ENCODE measurements around the gene CCL28.

DNA sequence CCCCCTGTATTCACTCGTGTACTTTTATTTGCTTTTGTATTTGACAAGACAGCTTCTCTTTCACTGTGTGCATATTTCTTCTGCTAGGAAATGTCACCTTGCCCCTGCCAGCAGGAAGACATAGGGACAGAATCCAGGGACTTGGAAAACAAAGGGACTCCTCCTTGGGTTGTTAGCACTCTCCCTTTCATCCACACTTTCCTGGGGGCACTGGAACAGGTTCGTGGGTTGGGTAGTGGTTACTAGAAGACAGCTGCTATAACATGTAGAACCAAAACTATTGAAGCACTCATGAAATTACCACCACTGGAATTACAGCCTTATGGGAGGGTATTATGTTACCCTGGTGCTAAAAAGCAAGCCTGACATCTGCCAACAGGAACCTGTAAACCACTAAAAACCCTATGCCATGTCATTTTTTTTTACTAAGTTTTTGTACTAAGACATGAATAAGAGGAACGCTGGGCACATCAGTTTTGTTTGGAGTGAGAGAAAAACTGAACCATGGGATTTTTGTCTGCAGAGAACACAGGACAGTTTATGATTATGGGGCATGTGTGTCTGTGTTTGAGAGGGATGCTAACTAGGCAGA lies 4.7 kb upstream of the CCL28 start:
- TF ChIP-seq, protein P1, sequence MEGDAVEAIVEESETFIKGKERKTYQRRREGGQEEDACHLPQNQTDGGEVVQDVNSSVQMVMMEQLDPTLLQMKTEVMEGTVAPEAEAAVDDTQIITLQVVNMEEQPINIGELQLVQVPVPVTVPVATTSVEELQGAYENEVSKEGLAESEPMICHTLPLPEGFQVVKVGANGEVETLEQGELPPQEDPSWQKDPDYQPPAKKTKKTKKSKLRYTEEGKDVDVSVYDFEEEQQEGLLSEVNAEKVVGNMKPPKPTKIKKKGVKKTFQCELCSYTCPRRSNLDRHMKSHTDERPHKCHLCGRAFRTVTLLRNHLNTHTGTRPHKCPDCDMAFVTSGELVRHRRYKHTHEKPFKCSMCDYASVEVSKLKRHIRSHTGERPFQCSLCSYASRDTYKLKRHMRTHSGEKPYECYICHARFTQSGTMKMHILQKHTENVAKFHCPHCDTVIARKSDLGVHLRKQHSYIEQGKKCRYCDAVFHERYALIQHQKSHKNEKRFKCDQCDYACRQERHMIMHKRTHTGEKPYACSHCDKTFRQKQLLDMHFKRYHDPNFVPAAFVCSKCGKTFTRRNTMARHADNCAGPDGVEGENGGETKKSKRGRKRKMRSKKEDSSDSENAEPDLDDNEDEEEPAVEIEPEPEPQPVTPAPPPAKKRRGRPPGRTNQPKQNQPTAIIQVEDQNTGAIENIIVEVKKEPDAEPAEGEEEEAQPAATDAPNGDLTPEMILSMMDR (conservative IDR thresholded peaks at IDR 0.05; ENCODE audit: low read depth, low read length): no peak
- TF ChIP-seq EZH2 (IDR thresholded peaks at IDR 0.05; ENCODE audit: low read length, unreplicated experiment) (no peak), EZH2phosphoT487 (IDR thresholded peaks at IDR 0.05; ENCODE audit: borderline replicate concordance, low read length) (no peak)

Data from PC-3 (cell line).